SK-N-SH treated with all-trans-retinoic acid at 6 μM for 48 hours (cell line): ENCODE measurements around the gene CUL5.

ENCODE experiments used
- ATAC-seq: fragments of 200-7000 bp; cut with Tn5 transposase; 3 replicates; pipeline ENCODE4 v1.9.1; 2020; ENCODE audit warnings: mild to moderate bottlenecking, moderate library complexity
- ARNTL ChIP-seq: fragments of 450-650 bp; formaldehyde crosslinking; IDR thresholded peaks from 2 replicates; pipeline ENCODE4 v1.5.0; 2020; ENCODE audit warnings: low read depth, mild to moderate bottlenecking, moderate library complexity, borderline replicate concordance
- BACH2 ChIP-seq: fragments of 250-450 bp; sonication (Bioruptor Pico); IDR thresholded peaks from 2 replicates; pipeline ENCODE4 v1.9.0; 2021; ENCODE audit warnings: mild to moderate bottlenecking, borderline replicate concordance
- CREB5 ChIP-seq: fragments of 250-450 bp; sonication (Bioruptor Pico); IDR thresholded peaks from 2 replicates; pipeline ENCODE4 v1.5.1; 2020; ENCODE audit warnings: low read depth, mild to moderate bottlenecking, moderate library complexity
- CSDC2 ChIP-seq: fragments of 250-450 bp; sonication (Bioruptor Pico); IDR thresholded peaks from 2 replicates; pipeline ENCODE4 v1.5.0; 2020; ENCODE audit warnings: mild to moderate bottlenecking, moderate library complexity
- CSRNP3 ChIP-seq: fragments of 250-450 bp; sonication (Bioruptor Pico); IDR thresholded peaks from 2 replicates; pipeline ENCODE4 v1.5.1; 2021; ENCODE audit warnings: mild to moderate bottlenecking, moderate library complexity
- ESRRG ChIP-seq: fragments of 250-450 bp; sonication (Bioruptor Pico); IDR thresholded peaks from 2 replicates; pipeline ENCODE4 v1.6.1; 2021; ENCODE audit warnings: mild to moderate bottlenecking
- GLIS3 ChIP-seq: fragments of 250-450 bp; sonication (Bioruptor Pico); IDR thresholded peaks from 2 replicates; pipeline ENCODE4 v1.5.0; 2020; ENCODE audit warnings: mild to moderate bottlenecking, moderate library complexity
- ISL1 ChIP-seq: fragments of 250-450 bp; sonication (Bioruptor Pico); IDR thresholded peaks from 2 replicates; pipeline ENCODE4 v2.1.2; 2022; ENCODE audit warnings: mild to moderate bottlenecking, moderate library complexity
- OSR1 ChIP-seq: fragments of 250-450 bp; sonication (Bioruptor Pico); IDR thresholded peaks from 2 replicates; pipeline ENCODE4 v1.8.0; 2022; ENCODE audit warnings: moderate library complexity, mild to moderate bottlenecking, inconsistent platforms
- PATZ1 ChIP-seq: fragments of 250-450 bp; sonication (Bioruptor Pico); IDR thresholded peaks from 2 replicates; pipeline ENCODE4 v1.8.0; 2020; ENCODE audit warnings: mild to moderate bottlenecking, moderate library complexity, borderline replicate concordance
- POU6F1 ChIP-seq: fragments of 250-450 bp; sonication (Bioruptor Pico); IDR thresholded peaks from 2 replicates; pipeline ENCODE4 v1.8.0; 2021; ENCODE audit warnings: low read depth, mild to moderate bottlenecking, moderate library complexity, borderline replicate concordance
- PPARA ChIP-seq: fragments of 250-450 bp; sonication (Bioruptor Pico); IDR thresholded peaks from 2 replicates; pipeline ENCODE4 v1.5.0; 2020; ENCODE audit warnings: mild to moderate bottlenecking, borderline replicate concordance
- RARB ChIP-seq: fragments of 250-450 bp; sonication (Bioruptor Pico); IDR thresholded peaks from 2 replicates; pipeline ENCODE4 v1.8.0; 2021; ENCODE audit warnings: mild to moderate bottlenecking, moderate library complexity
- SNAI2 ChIP-seq: fragments of 250-450 bp; sonication (Bioruptor Pico); IDR thresholded peaks from 2 replicates; pipeline ENCODE4 v1.5.0; 2020; ENCODE audit warnings: mild to moderate bottlenecking, moderate library complexity
- TOX ChIP-seq: fragments of 250-450 bp; sonication (Bioruptor Pico); IDR thresholded peaks from 2 replicates; pipeline ENCODE4 v1.8.0; 2021; ENCODE audit warnings: mild to moderate bottlenecking, moderate library complexity, borderline replicate concordance
- TSHZ2 ChIP-seq: fragments of 250-450 bp; sonication (Bioruptor Pico); IDR thresholded peaks from 2 replicates; pipeline ENCODE4 v1.5.0; 2020; ENCODE audit warnings: mild to moderate bottlenecking, moderate library complexity
- ZC3H10 ChIP-seq: fragments of 250-450 bp; sonication (Bioruptor Pico); IDR thresholded peaks from 2 replicates; pipeline ENCODE4 v1.5.1; 2021; ENCODE audit warnings: mild to moderate bottlenecking, moderate library complexity
- ZFP3 ChIP-seq: fragments of 250-450 bp; sonication (Bioruptor Pico); IDR thresholded peaks from 2 replicates; pipeline ENCODE4 v1.5.0; 2020; ENCODE audit warnings: mild to moderate bottlenecking, moderate library complexity
- ZNF565 ChIP-seq: fragments of 450-650 bp; formaldehyde crosslinking; conservative IDR thresholded peaks from 2 replicates; pipeline ENCODE4 v1.5.0; 2020; ENCODE audit warnings: low read depth, mild to moderate bottlenecking, moderate library complexity
- ZNF70 ChIP-seq: fragments of 450-650 bp; formaldehyde crosslinking; IDR thresholded peaks from 2 replicates; pipeline ENCODE4 v1.5.0; 2020; ENCODE audit warnings: mild to moderate bottlenecking, moderate library complexity

The CUL5 gene

GRCh38 chr11:108137212-108137611 is 128.5 kb downstream of the CUL5 start:
- no peak for ATAC-seq
- no peak for TF ChIP-seq BACH2
- no peak for TF ChIP-seq SNAI2 (CRISPR knock-in tag)

GRCh38 chr11:108142304-108142703 is 133.6 kb downstream of the CUL5 start:
- ATAC-seq = no peak
- TF ChIP-seq ISL1 (CRISPR knock-in tag) (no peak), PATZ1 (no peak), ESRRG (CRISPR knock-in tag) (no peak), GLIS3 (CRISPR knock-in tag) (no peak), SNAI2 (CRISPR knock-in tag) (no peak), POU6F1 (CRISPR knock-in tag) (no peak), TOX (CRISPR knock-in tag) (no peak), ZC3H10 (CRISPR knock-in tag) (no peak), ZFP3 (no peak), CSDC2 (CRISPR knock-in tag) (no peak), ZNF70 (CRISPR knock-in tag) (no peak), BACH2 (no peak), PPARA (CRISPR knock-in tag) (no peak)

- TF ChIP-seq CSRNP3 (CRISPR knock-in tag) (no peak), ZNF70 (CRISPR knock-in tag) (no peak), RARB (no peak), ZC3H10 (CRISPR knock-in tag) (no peak), ARNTL (CRISPR knock-in tag) (no peak), TOX (CRISPR knock-in tag) (no peak), BACH2 (no peak), OSR1 (CRISPR knock-in tag) (no peak), ISL1 (CRISPR knock-in tag) (no peak), PPARA (CRISPR knock-in tag) (no peak), CREB5 (CRISPR knock-in tag) (no peak), POU6F1 (CRISPR knock-in tag) (no peak), GLIS3 (CRISPR knock-in tag) (no peak), TSHZ2 (CRISPR knock-in tag) (no peak), ZNF565 (CRISPR knock-in tag) (no peak)
- TF ChIP-seq, all 23 proteins: peak for 0
- ATAC-seq = no peak
Observed at GRCh38 chr11:108144615-108145014, 135.9 kb downstream of the CUL5 start.
